Measurements from ENCODE around the gene IYD. TPM values are rescaled to one million over a fixed set of nuclear protein-coding genes. Genes with fewer than 3 reads are reported as not detected.
A peak's percentile ranks its signal among the peaks of the same experiment; 100 is the strongest.
"Not testable (repeated sequence)": the region's sequence is repeated elsewhere in the genome, so short reads cannot be mapped to it uniquely, and the experiment has no call there.

IYD gene
- total RNA-seq, 1 donor from 2014 or later = not detected

- ATAC-seq (ENCODE audit: poor library complexity) (no peak), DNase-seq (no peak)
- intact Hi-C loops (cut with DNase I) = no loop called here
These were observed 23.0 kb upstream of the IYD start for GRCh38 chr6:150345781-150346180.

GRCh38 chr6:150346346-150346745 is 22.5 kb upstream of the IYD start:
- intact Hi-C loops (cut with DNase I) = no loop called here
- no peak for DNase-seq
- no peak for ATAC-seq (ENCODE audit: poor library complexity)

- intact Hi-C loops (cut with DNase I) = no loop called here
- DNase-seq (no peak), ATAC-seq (ENCODE audit: poor library complexity) (no peak)
These were observed 21.0 kb upstream of the IYD start for GRCh38 chr6:150347845-150348244.

- intact Hi-C loops (cut with DNase I) = no loop called here
- no peak for DNase-seq
- ATAC-seq (ENCODE audit: poor library complexity) = no peak
These were observed 19.3 kb upstream of the IYD start for GRCh38 chr6:150349546-150349945.

GRCh38 chr6:150352321-150353296 is 16.2 kb upstream of the IYD start:
- DNase-seq (no peak), ATAC-seq (ENCODE audit: poor library complexity) (no peak)
- intact Hi-C loops (cut with DNase I) = no loop called here

GRCh38 chr6:150353445-150353844 is 15.4 kb upstream of the IYD start:
- intact Hi-C loops (cut with DNase I) = no loop called here
- ATAC-seq (ENCODE audit: poor library complexity) = no peak
- DNase-seq = no peak

GRCh38 chr6:150354754-150355571 is 13.8 kb upstream of the IYD start:
- ATAC-seq (ENCODE audit: poor library complexity) (no peak), DNase-seq (no peak)

GRCh38 chr6:150355932-150356331 is 12.9 kb upstream of the IYD start:
- DNase-seq (no peak), ATAC-seq (ENCODE audit: poor library complexity) (no peak)
- intact Hi-C loops (cut with DNase I) = no loop called here

More at GRCh38 chr6:150354754-150355571, 13.8 kb upstream of the IYD start:
- intact Hi-C loops (cut with DNase I) = no loop called here

GRCh38 chr6:150361876-150362275 is 6.9 kb upstream of the IYD start:
- ATAC-seq (ENCODE audit: poor library complexity) = no peak
- DNase-seq = no peak
- intact Hi-C loops (cut with DNase I) = no loop called here

GRCh38 chr6:150363733-150364132 is 5.1 kb upstream of the IYD start:
- intact Hi-C loops (cut with DNase I) = no loop called here
- DNase-seq = no peak
- no peak for ATAC-seq (ENCODE audit: poor library complexity)

GRCh38 chr6:150366118-150366778 is 2.6 kb upstream of the IYD start:
- ATAC-seq (ENCODE audit: poor library complexity) = no peak
- no peak for DNase-seq
- intact Hi-C loops (cut with DNase I) = no loop called here

GRCh38 chr6:150369408-150369807 is 596 bp downstream of the IYD start:
- intact Hi-C loops (cut with DNase I) = no loop called here
- DNase-seq = no peak

GRCh38 chr6:150370112-150370511 is 1.3 kb downstream of the IYD start:
- no peak for ATAC-seq (ENCODE audit: poor library complexity)
- intact Hi-C loops (cut with DNase I) = no loop called here
- DNase-seq = no peak

More at GRCh38 chr6:150369408-150369807, 596 bp downstream of the IYD start:
- no peak for ATAC-seq (ENCODE audit: poor library complexity)

GRCh38 chr6:150371356-150371755 is 2.5 kb downstream of the IYD start:
- DNase-seq (no peak), ATAC-seq (ENCODE audit: poor library complexity) (no peak)
- intact Hi-C loops (cut with DNase I) = no loop called here

- DNase-seq (no peak), ATAC-seq (ENCODE audit: poor library complexity) (no peak)
- intact Hi-C loops (cut with DNase I) = no loop called here
These were observed 3.2 kb downstream of the IYD start for GRCh38 chr6:150372051-150372450.

- ATAC-seq (ENCODE audit: poor library complexity) (peak; percentile 84), DNase-seq (peak; percentile 49)
- intact Hi-C loops (cut with DNase I) = no loop called here
These were observed 4.5 kb downstream of the IYD start for GRCh38 chr6:150373260-150373701.

- intact Hi-C loops (cut with DNase I); ATAC-seq (ENCODE audit: poor library complexity); DNase-seq: not testable (repeated sequence)
These were observed 5.5 kb downstream of the IYD start for GRCh38 chr6:150374346-150374745.

- intact Hi-C loops (cut with DNase I) = no loop called here
- ATAC-seq (ENCODE audit: poor library complexity) = peak; percentile 69
- DNase-seq = no peak
These were observed 8.5 kb downstream of the IYD start for GRCh38 chr6:150377211-150377781.

- intact Hi-C loops (cut with DNase I) = no loop called here
- ATAC-seq (ENCODE audit: poor library complexity) (no peak), DNase-seq (no peak)
These were observed 11.4 kb downstream of the IYD start for GRCh38 chr6:150380256-150380655.
